HuH-7 (cell line): ENCODE measurements around the gene UTF1.
"Not testable (repeated sequence)": the region's sequence is repeated elsewhere in the genome, so short reads cannot be mapped to it uniquely, and the experiment has no call there.

ENCODE experiments used
- DNase-seq: peaks from one replicate; pipeline ENCODE4 v3.0.0; 2011; ENCODE audit warnings: low spot score

The UTF1 gene

DNA sequence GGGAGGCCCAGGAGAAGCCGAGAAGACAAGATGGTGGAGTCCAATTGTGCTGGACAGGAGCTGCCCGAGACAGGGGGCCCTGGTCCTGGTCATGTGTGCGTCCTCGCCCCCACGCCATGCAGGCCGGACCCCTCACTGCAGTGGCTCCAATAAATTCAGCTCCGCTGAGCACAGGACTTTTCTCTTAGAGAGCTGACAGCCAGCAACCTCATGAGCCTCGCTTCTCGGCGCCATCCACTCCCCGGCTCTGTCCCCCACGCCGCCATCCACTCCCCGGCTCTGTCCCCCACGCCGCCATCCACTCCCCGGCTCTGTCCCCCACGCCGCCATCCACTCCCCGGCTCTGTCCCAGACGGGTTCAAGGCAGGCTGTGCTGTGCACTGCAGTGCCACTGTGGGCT, 2.8 kb upstream of the UTF1 start:
- DNase-seq, result no peak

DNA sequence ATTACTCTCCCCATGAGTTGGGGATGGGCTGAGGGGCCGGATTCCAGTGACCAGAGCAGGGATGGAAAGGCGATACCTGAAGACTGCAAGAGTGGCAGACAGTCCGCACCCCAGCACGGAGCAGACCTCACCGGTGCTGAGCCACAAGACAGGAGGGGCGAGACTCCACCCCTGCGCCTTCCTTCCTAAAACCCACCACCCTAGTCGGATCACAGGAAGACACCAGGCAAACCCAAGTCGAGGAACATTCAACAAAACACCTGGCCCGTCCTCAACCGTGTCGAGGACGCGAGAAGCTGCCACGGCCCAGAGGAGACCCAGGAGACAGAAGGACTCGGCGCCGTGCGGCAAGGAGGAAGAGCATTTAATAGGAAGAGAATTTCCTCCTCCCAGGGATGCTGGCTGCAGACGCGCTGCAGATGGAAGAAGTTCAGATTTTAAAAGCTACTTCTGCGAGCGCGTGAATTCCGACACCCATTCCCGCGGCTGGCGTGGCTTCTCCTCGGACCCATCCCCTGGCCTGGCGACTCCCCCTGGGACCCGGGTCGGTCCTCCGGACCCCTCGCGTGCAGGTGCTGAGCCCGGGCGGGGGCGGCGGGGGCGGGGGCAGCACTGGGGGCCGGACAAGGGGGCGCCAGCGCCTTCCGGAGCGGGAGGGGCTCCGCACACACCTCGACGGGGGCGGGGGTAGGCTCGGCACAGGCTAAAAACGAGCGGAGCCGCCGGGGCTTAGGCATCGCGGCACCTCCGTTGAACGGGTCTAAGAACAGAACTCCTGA, 563 bp upstream of the UTF1 start:
- no peak for DNase-seq

DNA sequence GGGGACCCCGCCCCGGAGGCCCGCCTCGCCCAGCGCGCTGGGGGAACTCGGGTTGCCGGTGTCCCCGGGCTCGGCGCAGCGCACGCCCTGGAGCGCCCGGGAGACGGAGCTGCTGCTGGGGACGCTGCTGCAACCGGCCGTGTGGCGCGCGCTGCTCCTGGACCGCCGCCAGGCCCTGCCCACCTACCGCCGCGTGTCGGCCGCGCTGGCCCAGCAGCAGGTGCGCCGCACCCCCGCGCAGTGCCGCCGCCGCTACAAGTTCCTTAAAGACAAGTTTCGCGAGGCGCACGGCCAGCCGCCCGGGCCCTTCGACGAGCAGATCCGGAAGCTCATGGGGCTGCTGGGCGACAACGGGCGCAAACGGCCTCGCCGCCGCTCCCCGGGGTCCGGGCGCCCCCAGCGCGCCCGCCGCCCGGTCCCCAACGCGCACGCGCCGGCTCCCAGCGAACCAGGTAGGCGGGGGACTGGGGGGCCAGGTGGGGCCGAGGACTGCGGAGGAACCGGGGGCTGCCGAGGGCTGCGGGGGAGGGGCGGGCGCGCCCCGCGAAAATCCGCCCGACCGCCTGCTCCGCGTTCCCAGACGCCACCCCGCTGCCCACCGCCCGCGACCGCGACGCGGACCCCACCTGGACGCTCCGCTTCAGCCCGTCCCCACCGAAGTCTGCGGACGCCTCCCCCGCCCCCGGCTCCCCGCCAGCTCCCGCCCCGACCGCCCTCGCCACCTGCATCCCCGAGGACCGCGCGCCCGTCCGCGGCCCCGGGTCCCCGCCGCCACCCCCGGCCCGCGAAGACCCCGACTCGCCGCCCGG, 574 bp downstream of the UTF1 start:
- no peak for DNase-seq

DNA sequence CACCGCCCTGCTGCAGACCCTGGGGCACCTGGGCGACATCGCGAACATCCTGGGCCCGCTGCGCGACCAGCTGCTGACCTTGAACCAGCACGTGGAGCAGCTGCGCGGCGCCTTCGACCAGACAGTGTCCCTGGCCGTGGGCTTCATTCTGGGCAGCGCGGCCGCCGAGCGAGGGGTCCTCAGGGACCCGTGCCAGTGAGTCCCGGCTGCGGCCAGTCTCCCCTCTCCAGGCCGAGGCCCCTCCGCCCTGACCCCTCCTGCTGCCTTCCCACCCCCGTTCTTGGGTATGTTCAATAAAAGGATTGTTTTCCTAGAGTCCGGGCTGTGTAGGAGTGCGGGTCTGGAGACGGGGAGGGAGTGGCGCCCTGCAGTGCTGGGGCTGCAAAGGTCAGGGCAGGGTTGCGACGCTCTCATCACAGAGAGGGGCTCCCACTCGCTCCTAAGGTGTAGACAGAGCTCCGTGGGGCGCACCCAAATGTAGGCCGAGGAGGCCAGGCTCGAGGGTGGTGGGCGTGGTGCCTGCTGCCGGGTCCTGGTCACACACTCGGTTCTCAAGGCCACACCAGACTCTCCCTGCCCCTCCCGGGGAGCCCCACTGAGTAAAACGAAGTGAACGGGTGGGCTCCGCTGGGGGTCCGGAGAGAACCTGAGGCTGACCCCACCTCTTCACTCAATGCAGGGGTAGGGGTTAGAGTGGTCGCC, 1.4 kb downstream of the UTF1 start:
- DNase-seq, result no peak

DNA sequence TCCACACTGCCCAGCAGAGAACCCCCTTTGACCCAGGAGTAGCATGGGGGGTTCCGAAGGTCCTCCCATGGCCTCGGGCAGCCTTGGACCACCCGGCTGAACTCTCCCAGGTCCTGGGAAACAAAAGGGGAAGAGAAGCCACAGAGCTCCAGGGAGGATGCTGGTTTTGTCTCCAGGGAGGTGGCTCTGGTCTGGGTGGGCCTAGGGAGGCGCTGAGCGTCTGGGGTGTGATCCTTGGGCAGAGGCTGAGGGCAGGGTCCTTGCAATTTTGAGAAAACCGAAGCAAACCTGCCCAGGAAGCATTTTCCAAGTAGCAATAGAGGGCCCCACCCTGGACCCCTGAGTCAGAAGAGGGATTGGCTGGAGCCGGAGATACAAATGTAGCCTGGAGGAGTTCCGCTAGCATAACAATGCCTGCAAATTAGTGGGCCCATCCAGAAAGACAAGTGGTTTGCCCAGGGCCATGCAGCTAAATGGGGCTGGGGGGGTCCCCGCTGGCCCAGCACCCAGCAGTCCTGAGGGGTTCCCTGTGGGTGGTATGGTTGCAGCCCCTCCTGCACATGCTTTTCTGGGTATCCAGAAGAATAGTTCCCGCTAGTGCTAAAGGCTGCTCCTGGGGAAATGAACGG, 2.0 kb downstream of the UTF1 start:
- no peak for DNase-seq

DNA sequence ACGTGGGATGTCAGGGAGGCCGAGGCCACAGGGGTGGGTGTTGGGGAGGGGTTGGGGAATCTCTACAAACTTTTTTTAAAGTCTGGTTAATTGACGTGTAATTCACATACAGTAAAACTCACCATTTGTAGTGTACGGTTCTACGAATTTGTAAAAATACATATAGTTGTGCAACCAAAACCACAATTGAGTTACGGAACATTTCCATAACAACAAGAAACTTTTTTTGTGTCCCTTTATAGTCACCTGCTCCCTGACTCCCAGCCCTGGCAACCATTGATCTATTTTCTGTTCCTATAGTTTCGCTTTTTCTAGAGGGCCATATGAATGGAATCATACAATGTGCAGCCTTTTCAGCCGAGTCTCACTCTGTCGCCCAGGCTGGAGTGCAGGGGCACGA, 4.8 kb downstream of the UTF1 start:
- DNase-seq, result not testable (repeated sequence)

DNA sequence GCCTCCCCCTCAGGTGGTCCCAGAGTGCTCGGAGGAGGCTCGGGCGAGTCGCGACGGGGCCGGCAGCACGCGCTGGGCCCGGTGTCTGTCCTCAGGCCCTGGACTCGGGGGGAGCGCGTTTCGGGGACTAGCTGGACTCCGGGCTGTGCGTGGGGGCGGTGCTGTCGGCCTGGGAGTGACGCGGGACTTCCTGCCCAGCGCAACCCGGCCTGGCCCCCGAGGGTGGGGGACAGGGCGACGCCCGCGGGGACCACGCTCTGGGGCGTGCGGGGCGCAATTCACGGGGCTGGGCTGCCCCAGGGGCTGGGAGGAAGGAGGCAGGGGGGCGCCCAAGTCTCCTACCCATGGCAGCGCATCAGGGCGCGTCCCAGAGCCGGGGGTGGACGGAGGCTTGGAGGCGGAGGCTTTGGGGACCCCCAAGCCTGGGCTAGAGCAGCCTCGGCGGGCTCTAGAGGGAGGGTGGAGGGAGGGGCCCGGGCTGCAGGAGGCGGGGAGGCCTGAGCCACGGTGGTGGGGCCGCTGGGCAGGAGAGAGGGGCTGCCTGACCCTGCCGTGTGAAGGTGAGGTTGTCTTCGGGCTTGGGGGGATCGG, 5.3 kb downstream of the UTF1 start:
- no peak for DNase-seq

DNA sequence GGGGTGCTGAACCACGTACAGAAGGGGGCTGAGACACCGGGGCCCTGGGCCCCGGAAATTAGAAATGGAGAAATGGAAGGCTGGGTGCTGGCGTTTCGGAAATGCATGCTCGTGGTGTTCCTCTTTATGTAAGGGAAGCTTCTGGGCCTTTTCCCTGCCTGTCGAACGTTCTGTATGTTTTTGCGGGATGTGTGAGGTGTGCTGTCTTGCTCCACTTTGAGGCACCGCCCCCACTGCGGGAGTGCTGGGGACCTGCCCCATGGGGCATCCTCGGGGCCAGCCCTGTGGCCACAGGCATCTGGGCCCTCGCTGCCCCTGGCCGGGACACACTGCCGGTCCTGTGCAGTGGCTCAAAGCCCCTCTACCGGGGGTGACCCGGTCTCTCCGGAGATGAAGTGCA, 5.9 kb downstream of the UTF1 start:
- no peak for DNase-seq

DNA sequence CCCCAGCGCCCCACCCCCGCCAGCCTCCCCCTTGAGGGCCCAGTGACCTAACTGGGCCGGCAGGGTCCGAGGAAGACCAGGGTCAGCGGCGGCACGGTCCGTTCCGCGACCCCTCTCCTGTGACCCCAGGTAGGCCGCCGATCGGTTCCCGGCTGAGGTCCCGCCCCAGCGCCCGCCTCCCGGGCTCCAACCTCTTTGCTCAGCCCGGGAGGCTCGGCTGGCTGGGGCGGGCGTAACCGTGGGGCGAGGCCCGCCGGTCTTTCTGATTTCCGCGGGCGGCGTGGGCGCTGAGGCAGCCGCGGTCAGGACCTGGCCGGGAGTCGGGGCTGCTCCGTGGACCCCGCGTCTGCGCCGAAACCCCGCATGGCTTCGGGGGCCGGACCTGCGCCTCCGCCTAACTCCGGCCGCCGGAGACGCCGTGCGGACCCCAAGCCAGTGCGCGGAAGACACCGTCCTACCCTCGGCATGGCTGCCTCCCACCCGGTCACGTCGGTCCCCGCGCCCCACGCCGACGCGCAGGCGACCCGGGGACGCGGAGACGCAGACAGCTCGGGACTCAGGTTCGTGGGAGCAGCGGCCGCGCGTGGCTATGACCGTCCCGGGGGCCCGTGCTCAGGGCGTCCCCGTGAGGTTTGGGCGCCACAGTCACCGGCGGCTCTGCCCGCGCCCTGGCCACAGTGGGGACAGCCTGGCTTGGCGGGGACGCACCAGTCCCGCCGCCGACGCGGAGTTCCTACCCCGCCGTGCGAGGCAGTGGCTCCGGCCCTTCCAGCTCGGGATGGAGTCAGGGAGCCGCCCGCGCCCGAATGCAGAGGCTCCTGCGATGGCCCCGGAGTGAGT, 6.6 kb downstream of the UTF1 start:
- no peak for DNase-seq

DNA sequence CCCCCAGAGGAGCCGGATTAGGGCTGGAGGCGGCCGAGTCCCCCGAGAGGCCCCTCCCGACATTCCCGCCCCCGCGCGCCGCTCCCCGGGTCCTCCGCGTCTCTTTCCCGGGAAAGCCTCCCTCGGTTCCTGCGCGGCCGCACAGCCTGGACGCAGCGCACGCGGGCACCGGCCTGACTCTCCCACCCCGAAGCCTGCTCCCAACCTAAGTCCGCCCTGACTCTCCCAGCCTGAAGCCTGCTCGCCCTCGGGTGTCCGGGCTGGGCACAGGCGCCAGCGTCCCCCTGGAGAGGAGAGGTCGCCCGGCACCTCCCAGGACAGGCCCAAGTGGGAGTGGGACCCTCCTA, 7.2 kb downstream of the UTF1 start:
- no peak for DNase-seq

DNA sequence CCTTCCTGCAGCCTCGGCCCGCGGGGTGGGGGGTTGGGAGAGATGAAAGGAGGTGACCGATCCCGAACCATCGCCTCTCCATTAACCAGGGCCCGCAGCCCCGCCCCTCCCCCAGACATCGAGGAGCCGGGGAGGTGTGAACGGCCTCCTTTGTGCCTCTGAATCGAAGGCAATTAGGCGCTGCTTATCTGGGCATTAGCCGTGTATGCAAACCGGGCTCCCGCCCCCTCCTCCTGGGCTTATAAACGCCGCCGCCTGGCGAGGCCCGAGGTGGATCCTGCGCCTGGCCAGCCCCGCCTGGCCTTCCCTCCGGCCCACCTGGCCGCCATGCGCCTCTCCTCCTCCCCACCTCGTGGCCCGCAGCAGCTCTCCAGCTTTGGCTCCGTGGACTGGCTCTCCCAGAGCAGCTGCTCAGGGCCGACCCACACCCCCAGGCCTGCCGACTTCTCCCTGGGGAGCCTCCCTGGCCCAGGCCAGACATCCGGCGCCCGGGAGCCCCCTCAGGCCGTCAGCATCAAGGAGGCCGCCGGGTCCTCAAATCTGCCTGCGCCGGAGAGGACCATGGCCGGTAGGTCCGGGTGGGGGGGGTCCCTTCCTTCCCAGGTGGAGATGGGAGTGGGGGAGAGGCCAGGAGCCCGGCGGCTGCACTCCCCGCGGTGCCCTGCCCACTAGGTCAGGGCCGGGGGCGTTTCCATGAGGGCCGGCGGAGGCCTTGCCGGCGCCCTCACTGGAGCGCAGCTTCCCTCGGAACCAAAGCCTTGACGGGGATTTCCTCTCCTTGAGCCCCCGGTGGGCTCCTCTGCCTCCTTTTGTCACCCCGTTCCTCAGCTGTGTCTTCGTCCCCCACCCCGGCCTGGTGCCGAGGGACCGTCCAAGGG, 7.8 kb downstream of the UTF1 start, which contains the start of gene VENTX:
TSS of gene VENTX (plus strand) at position 268 of the 878 bp plus-strand sequence. CDS start at position 328, 60 bp downstream.
- no peak for DNase-seq

DNA sequence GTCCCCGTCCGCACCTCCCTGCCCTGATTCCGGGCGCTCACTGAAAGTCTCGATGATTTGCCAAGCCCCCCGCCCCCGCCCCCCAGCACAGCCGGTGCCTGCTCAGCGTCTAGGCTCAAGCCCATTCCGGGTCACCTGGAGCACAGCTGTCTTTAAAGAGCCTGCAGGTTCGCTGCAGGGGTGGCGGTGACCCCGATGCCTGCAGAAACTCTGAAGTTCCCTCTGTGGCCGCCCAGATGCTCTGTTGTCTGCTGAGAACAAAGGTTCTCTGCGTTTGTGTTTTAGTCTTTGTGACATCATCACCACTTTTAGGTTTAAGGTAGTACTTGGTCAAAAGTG, 8.4 kb downstream of the UTF1 start:
- DNase-seq, result no peak

DNA sequence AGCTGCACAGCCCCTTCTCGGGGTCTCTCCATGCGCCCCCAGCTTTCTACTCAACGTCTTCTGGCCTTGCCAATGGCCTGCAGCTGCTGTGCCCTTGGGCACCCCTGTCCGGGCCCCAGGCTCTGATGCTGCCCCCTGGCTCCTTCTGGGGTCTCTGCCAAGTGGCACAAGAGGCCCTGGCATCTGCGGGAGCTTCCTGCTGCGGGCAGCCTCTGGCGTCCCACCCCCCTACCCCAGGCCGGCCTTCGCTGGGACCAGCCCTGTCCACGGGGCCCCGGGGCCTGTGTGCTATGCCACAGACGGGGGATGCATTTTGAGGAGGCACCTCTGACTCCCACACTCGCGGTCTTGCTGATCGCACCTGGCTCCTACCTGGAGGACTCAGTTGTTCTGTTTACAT, 10.0 kb downstream of the UTF1 start:
- no peak for DNase-seq

DNA sequence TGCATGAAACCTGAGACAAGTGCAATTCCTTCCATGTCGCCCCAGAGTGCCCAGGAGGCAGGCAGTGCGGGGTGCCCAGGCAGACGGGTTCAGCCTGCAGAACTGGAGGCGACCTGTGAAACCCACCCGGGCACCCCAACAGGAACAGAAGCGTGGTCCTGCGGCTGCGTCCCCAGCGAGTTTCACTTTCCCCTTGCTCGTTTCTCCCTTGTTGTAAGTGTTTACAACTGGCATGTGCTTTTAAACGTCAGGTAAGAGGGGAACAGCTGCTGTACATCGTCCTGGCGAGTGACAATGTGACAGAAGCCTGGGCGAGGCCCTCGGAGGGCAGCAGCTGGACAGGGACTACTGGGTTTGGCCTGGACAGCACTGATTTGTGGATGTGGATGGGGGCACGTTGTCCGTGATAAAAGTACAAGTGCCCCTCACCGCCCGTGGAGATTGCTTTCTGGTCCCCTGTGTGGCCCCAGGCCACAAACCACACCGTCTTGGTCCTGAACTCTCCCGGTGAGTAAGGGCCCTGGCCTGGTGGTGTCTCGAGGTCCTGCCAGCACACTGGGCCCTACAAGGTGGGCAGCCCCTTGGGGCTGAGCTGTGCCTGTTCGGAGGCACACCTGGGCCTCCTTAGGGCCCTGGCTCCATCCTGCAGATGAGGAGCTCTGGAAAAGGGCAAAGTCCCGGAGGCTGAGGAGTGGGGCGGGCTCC, 11.6 kb downstream of the UTF1 start:
- no peak for DNase-seq

DNA sequence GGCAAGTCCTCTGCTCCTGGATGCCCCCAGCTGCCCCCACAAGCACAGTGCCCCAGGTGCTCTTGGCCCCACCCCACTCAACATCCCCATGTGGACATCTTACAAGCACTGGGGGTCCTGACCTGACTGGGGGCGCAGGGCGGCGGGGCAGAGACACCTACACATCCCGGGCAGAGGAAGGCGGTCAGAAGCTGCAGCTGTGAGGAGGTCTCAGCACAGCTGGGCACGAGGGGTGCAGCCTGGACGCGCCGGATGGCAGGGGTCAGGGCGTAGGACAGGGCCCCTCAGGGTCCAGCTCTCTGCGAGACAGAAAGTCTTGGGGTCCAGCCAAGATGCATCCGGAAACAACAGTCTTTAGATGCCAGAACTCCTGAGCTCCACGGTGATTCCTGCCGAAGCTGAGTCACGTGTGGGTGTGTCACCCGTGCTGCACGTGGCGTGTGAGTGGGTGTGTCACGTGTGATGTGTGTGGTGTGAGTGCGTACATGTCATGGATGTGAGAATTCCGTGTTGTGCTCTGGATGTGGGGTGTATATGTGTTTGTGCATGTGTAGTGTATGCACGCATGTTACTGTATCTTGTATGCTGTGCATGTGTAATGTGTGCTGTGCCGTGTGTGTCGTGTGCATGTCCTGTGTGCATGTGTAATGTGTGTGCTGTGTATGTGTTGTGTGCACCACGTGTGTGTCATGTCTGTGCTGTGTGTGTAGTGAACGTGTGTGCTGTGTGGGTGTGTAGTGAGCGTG, 12.8 kb downstream of the UTF1 start:
- DNase-seq, result no peak

DNA sequence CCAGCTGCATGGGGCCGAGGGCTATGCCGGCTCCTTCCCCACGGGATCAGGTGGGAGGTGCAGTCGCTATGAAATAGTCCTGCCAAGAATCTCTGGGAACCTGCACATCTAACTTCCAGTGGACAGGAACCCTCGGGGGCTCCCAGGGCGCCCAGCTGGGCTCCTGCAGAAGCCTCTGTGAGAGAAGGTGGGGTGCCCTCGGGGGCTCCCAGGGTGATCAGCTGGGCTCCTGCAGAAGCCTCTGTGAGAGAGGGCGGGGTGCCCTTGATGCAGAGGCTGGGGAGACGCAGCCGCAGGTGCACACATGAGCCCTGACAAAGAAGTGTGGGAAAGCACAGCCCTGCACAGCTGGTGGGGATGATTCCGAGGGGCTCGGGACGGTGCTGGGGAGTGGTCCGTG, 13.6 kb downstream of the UTF1 start:
- no peak for DNase-seq

DNA sequence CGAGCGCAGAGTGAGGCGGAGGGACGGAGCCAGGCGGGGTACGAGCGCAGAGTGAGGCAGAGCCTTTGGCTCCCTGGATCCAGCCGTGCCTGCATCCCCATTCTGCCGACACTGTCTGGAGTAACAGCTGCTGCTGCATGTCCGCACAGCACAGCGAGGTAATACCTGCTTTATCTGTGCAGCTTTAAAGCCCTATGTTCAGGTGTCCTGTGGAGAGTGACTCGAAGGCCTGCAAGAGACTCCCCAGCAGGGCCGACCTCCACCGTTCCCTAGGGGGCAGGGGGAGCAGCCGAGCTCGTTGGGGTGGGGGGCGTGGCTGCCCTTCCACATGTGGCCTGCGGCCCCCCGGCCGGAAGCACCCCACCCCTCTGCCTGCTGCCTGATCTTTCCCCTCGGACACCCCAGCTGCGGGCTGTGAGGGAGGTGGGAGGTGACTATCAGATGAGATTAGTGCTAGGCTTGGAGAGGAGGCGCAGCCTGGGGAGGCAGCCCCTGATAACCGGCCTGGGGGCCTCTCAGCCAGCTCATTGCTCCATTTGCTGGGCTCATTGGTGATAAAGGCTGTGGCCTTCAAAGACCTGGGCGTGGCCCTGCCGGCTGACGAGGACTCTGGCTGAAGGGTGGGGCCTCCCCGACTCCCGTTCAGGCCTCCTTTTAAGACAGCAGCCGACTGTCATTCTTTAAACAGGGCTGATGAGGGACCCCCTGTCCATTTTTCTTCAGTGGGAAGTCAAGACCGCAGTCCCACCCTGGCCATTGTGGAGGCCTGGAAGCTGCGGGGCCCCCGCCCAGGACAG, 15.6 kb downstream of the UTF1 start:
- DNase-seq, result peak; percentile 83

DNA sequence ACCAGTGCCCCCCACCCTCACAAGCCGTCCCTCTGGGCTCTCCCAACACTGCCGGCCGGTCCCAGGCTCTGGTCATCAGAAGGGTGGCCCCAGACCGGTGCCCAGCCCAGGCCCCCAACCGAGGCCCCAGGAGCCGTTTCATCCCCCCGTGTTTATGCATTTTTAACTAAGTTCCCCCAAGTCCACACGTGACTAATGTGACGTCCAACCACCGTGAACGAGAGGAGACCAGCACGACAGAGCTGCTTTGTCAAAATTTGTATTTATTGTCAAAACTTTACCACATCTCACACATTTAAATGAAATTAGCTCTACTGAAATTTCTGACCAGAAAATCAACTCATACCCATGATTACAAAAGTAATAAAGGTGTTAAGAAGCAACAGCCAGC, 16.2 kb downstream of the UTF1 start:
- no peak for DNase-seq
